Activated naive CD4-positive, alpha-beta T cell treated with anti-CD3 and anti-CD28 coated beads, Interleukin-2, amount 50 U/mL, for 24 hours (primary cell): ENCODE results near the gene GNG11.
A peak's percentile ranks its signal among the peaks of the same experiment; 100 is the strongest.

Experiments used
- H3K27ac Mint-ChIP-seq: one replicate; pipeline ENCODE4 v1.8.0; 2021; ENCODE audit warnings: mild to moderate bottlenecking, mixed read lengths
- H3K27me3 Mint-ChIP-seq: one replicate; pipeline ENCODE4 v1.8.0; 2021; ENCODE audit warnings: mixed read lengths
- H3K36me3 Mint-ChIP-seq: one replicate; pipeline ENCODE4 v1.8.0; 2021; ENCODE audit warnings: mixed read lengths
- H3K4me1 Mint-ChIP-seq: one replicate; pipeline ENCODE4 v1.8.0; 2021; ENCODE audit warnings: mixed read lengths
- H3K4me3 Mint-ChIP-seq: one replicate; pipeline ENCODE4 v1.8.0; 2021; ENCODE audit warnings: mild to moderate bottlenecking, mixed read lengths
- H3K9me3 Mint-ChIP-seq: one replicate; pipeline ENCODE4 v1.8.0; 2021; ENCODE audit warnings: mixed read lengths

Gene GNG11

DNA sequence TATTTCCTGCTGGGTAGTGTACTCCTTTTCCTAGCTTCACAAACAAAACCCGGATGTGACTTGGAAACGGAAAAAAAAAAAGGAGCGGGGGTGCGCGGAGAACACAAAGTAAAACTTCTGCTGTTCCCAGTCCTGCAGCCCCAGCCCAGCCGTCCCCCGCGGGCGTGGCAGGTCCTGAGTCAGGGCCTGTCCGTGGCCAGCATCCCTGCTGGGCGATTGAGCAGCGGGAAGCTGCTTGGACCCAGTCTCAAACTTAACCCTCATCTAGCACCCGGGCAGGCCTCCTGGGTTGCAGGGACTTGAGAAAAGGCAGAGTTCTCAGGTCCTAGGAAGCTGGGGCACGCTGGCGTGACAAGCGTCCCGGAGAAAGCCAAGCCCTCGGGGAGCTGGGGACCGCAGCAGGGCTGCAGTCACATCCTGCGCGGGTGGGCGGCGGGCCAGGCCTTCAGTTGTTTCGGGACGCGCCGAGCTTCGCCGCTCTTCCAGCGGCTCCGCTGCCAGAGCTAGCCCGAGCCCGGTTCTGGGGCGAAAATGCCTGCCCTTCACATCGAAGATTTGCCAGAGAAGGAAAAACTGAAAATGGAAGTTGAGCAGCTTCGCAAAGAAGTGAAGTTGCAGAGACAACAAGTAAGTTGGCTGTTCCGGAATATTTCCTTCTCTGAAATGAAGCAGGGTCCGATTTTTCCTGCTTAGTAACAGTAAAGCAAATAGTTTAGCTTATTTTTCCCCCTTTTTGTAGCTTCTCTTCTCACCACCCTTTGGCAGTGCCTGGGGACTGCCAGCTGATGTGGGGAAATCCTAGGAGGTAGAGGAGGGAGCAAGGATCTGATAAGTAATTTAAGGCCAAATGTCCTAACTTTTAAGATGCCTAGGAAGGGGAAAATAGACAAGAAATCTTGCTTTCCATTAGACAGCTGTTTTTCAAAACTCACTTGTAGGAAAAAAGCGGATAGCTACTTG lies at the start of gene GNG11:
Gene GNG11 (plus strand): TSS at position 129 of the 960 bp plus-strand sequence. CDS start 403 bp downstream, at position 532.
- Mint-ChIP-seq H3K4me1 (peaks cover 10% of the 10 kb centered on the region), H3K27ac (no peak within 1 kb of the TSS), H3K4me3 (peak within 1 kb of the TSS; percentile 54), H3K36me3 (no peaks in the 10 kb centered on the region), H3K27me3 (peaks cover 27% of the 10 kb centered on the region), H3K9me3 (no peaks in the 10 kb centered on the region)

DNA sequence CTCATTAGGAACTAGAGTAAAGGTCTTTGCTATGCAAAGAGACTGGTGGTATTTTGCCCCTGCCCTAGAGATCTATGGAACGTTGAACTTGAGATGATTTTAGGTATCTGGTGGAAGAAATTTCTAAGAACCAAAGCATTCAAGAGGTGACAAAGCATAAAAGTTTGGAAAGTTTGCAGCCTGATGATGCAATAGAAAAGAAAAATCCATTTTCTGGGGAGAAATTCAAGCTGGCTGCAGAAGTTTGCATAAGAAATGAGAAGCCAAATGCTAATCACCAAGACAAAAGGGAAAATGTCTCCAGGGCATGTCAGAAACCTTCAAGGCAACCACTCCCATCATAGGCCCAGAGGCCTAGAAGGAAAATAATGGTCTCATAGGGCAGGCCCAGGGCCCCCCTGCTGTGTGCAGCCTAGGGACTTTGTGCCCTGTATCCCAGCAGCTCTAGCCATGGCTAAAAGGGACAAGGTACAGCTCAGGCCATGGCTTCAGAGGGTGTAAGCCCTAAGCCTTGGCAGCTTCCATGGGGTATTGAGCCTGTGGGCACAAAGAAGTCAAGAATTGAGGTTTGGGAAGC lies 47.4 kb upstream of the GNG11 start:
- Mint-ChIP-seq H3K27me3 (no peaks in the 10 kb centered on the region), H3K36me3 (no peaks in the 10 kb centered on the region), H3K27ac (no peak overlapping the region)

DNA sequence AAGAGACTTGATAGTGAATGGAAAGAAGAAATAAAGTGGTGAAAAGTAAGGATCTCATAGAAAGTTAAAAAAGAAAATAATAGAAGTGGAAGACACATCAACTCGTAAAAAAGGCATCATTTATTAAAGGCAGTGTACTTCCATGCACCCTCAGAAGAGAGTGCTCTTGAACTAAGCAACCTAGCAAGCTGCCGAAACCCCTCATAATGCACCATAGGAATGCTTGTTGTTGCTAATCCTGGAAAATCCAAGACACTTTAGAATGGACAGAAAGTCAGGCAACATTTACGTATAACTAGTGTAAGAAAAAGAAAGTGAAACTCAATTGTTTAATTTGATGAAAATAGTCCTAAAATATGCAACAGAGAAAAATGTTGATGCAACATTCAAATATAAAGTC lies 43.8 kb upstream of the GNG11 start:
- H3K27me3 Mint-ChIP-seq, result no peaks in the 10 kb centered on the region
- H3K4me3 Mint-ChIP-seq, result no peak overlapping the region
- no peaks in the 10 kb centered on the region for H3K4me1 Mint-ChIP-seq
- H3K27ac Mint-ChIP-seq, result no peak overlapping the region
- H3K9me3 Mint-ChIP-seq, result peaks cover 7% of the 10 kb centered on the region
- H3K36me3 Mint-ChIP-seq, result no peaks in the 10 kb centered on the region

More for the DNA sequence above, 47.4 kb upstream of the GNG11 start:
- Mint-ChIP-seq H3K4me3 (no peak overlapping the region), H3K4me1 (no peaks in the 10 kb centered on the region), H3K9me3 (peaks cover 7% of the 10 kb centered on the region)

DNA sequence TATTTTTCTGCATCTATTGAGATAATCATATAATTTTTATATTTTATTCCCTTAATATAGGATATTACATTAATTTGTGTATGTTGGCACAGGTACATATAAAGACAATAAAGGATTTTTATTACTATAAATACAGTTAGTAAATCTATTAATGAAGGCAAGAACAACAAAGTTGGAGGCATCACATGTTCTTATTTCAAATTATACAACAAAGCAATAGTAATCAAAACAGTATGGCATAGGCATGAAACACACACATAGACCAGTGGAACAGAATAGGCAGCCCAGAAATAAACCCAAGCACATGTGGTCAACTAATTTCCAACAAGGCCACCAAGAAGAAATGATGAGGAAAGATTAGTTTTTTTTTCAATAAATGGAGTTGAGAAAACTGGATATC lies 42.2 kb upstream of the GNG11 start:
- Mint-ChIP-seq H3K27ac (no peak overlapping the region), H3K27me3 (no peaks in the 10 kb centered on the region), H3K36me3 (no peaks in the 10 kb centered on the region), H3K4me3 (no peak overlapping the region), H3K9me3 (no peaks in the 10 kb centered on the region), H3K4me1 (no peaks in the 10 kb centered on the region)

DNA sequence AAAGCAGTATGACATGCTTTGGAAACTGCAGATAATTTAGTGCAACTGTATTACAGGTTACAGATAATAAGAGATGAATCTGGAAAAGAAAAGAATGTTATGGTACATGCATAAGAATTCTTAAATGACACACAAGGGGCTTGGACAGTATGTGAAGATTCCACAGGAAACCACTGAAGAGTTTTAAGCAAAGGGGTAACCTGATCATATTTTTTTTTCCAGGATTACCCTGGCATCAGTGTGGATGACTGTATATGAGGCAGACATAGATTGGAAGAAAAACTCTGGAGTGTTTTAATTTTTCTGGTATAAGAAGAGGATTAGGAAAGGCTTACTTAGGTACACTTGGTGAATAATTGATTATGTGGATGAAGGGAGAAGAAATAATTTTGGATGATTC lies 39.1 kb upstream of the GNG11 start:
- Mint-ChIP-seq H3K9me3 (no peaks in the 10 kb centered on the region), H3K36me3 (no peaks in the 10 kb centered on the region), H3K4me1 (no peaks in the 10 kb centered on the region), H3K27me3 (peaks cover 3% of the 10 kb centered on the region), H3K27ac (no peak overlapping the region), H3K4me3 (no peak overlapping the region)

DNA sequence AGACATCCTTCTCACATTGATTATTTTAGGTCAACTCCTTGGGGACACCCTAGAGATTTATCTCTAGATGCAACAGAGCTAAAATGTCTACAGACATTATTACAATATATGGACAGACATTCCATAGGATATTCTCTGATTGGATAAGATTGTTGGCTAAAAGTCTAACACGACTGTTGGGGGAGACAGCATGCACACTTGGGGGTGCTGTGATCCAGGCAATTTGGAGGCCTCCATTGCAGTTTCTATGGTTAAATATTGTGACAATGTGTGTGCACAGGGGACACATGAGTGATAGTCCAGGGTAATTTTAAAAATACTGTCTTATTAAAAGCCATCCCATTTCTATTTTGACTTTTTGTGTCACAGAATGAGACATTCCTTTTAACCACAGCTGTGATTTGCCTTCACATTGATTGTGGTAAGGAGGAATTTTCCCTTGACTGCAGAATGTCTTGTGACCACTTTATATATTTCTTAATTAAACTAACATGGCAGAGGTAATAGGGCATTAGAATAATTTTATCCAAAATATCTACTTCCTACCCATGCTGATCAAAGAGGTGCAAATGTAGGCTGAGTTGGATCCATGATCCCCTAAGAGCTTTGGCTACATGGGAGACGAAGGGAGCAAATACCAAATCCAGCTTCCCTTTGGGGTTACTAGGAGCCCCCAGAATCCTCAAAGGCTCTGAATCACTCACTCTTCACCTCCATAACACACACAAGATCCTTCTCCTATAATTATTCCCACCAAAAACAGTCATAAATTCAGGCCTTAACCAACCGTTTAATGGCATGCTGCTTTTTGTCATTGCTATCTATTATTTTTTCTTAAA lies 38.2 kb upstream of the GNG11 start:
- no peak overlapping the region for H3K27ac Mint-ChIP-seq
- H3K4me1 Mint-ChIP-seq, result no peaks in the 10 kb centered on the region
- peaks cover 3% of the 10 kb centered on the region for H3K27me3 Mint-ChIP-seq
- no peaks in the 10 kb centered on the region for H3K9me3 Mint-ChIP-seq
- no peaks in the 10 kb centered on the region for H3K36me3 Mint-ChIP-seq
- H3K4me3 Mint-ChIP-seq, result no peak overlapping the region

DNA sequence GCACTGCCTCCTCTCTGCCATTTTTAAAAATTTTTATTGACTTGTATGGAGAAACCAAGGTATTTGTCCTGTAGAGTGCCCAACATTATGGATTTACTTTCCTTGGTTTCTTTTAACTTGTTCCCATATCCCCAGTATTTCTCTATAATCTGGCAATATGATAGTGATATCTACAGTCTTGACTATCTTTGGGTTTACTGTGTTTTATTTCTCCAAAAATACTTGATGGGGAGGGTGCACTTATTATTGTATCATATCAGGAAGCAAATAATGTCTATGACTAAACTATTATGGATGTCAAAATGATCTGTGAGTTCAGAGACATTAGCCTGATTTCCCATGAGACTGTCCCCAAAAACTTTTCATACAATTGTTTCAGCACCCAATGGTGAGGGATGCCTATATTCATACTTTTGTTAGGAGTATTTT lies 37.6 kb upstream of the GNG11 start:
- Mint-ChIP-seq H3K27ac (no peak overlapping the region), H3K4me3 (no peak overlapping the region), H3K36me3 (no peaks in the 10 kb centered on the region), H3K4me1 (no peaks in the 10 kb centered on the region), H3K27me3 (peaks cover 6% of the 10 kb centered on the region), H3K9me3 (no peaks in the 10 kb centered on the region)

DNA sequence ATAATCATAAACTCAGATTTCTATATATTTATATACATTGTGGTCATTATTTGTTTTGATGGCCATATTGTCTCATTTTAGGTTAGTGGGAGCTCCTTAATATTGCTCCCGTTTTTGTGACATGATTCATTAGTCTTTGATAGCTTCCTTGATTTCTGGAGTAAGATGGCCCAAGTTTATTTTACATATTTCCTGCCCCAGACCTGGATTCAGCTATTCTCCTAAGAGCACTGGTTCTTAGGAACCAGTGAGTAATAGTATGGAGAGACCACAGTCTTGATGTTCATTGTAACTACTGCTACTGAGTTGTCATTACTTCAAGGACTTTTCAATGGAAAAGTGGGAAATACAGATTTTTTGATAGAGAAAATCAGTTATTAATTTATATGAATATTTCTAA lies 37.0 kb upstream of the GNG11 start:
- Mint-ChIP-seq H3K4me3 (no peak overlapping the region), H3K36me3 (no peaks in the 10 kb centered on the region), H3K4me1 (peaks cover under 1% of the 10 kb centered on the region), H3K27ac (no peak overlapping the region), H3K9me3 (no peaks in the 10 kb centered on the region), H3K27me3 (peaks cover 8% of the 10 kb centered on the region)

DNA sequence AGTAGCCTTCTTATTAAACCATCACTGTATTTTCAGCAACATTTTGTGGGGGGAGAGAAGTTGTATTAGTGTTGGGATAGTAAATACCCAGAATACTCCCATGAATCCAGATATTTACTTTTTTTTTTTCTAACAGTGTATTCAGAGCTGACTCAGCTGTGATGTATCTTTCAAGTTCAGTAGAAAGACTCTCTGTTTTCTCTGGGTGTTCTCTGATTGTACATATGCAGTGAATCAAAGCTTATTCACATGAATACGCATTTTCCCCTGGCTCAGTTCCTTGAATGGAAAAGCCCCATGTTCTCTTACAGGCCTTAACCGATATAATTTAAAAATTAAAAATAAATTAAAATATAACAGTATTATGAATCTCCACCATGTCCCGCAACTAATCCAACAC lies 32.3 kb upstream of the GNG11 start:
- Mint-ChIP-seq H3K4me3 (no peak overlapping the region), H3K36me3 (no peaks in the 10 kb centered on the region), H3K27me3 (peaks cover 35% of the 10 kb centered on the region), H3K4me1 (peaks cover 8% of the 10 kb centered on the region), H3K27ac (no peak overlapping the region), H3K9me3 (no peaks in the 10 kb centered on the region)

DNA sequence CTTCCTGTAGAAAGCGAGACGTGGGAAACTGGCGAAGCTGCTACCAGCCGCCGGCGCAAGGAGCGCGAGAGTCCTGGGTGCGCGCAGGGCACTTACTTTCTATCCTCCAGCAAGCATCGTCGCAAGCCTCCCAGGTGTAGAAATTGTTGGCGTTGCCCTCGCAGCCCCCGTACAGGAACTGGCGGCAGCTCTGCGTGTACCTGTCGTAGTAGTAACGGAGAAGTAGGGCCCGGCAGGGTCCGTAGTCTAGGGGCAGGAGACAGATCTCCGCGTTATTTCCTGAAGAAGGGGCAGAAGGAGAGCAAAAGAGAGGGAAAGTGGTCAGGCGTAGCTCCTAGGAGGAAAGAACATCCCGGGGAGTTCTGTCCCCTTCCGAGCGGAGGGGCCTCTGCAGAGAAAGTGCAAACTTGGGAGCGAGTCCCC lies 31.5 kb upstream of the GNG11 start:
- H3K4me3 Mint-ChIP-seq, result peak overlapping the region; percentile 74
- H3K36me3 Mint-ChIP-seq, result no peaks in the 10 kb centered on the region
- H3K9me3 Mint-ChIP-seq, result no peaks in the 10 kb centered on the region
- H3K27me3 Mint-ChIP-seq, result peaks cover 36% of the 10 kb centered on the region
- H3K4me1 Mint-ChIP-seq, result peaks cover 8% of the 10 kb centered on the region
- no peak overlapping the region for H3K27ac Mint-ChIP-seq

DNA sequence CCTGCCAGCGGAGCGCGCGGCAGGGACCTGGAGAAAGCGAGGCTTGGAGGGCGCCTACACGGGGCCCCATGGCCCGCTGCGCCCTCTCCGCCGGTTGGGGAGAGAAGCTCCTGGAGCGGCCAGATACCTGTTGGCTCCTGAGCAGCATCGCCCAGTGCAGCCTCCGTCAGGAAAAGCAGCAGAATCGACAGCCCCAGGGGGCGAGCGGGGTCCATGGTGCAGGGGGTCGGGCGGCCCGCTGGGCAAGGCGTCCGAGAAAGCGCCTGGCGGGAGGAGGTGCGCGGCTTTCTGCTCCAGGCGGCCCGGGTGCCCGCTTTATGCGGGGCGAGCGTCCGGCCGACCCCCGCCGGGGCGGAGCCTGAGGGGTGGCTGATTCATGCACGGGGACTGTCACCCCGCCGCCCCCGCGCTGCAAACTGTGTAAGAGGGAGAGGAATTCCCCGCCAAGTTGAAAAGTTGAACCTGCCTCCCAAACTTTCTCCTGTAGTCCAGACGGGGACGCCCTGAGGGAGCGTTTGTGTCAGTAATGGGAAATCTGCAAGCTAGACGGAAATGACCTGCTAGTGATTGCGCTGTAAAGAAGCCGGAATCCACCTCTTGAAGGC lies 31.0 kb upstream of the GNG11 start, which contains the start of gene TFPI2:
Gene TFPI2 (minus strand): TSS at position 290 of the 605 bp plus-strand sequence. CDS start 75 bp downstream, at position 215.
- Mint-ChIP-seq H3K4me3 (peak within 1 kb of the TSS; percentile 74), H3K9me3 (no peaks in the 10 kb centered on the region), H3K27ac (no peak within 1 kb of the TSS), H3K27me3 (peaks cover 37% of the 10 kb centered on the region), H3K4me1 (peaks cover 8% of the 10 kb centered on the region), H3K36me3 (no peaks in the 10 kb centered on the region)

DNA sequence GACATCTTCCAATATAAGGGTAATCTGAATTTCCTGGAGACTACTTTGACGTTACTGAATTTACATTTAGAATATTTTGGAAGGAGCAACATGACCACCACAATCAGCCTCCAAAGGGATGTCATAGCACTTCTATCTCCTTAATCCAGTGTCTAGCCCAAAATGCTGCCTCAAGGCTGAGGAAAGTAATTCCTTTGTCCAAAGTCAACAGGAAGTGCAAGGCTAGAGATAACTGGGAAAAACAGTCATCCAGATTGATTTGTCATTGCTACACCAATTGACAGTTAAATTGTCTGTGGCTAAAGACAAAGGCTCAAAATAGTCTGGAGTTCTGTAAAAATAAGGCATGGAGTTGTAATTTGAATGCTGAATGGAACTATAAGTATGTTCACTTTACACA lies 27.1 kb upstream of the GNG11 start:
- Mint-ChIP-seq H3K27ac (no peak overlapping the region), H3K36me3 (no peaks in the 10 kb centered on the region), H3K4me3 (no peak overlapping the region), H3K9me3 (no peaks in the 10 kb centered on the region), H3K27me3 (peaks cover 32% of the 10 kb centered on the region), H3K4me1 (peaks cover 8% of the 10 kb centered on the region)

DNA sequence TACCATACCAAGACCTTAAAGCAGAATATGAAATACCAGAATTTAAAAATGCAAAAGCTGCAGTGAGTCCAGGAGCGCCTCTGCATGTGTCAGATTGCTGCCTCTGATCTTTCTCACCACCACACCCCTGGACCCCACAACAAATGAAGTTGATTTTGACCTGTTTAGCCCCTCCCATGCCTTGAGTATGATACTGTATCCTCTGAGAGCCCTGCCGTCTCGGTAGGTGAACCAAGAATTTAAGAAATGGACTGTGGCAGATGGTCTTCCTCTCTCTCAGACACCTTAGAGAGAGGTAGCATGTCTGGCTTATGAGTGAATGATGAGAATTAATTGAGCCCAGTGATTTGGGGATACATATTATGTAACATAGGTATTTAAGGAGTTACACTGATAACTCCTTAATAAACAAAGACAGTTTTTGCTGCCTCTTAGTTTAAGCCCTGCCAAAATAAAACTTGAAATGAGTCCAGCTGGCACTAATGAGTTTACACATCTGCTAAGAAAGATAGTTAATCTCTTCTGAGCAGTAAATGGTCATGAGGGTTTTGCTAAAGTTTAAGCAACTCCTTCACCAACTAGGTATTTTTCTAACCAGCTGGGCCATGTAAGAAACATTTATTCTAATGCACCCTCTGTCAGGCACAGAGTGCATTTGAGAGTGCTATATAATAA lies 26.4 kb upstream of the GNG11 start:
- H3K4me1 Mint-ChIP-seq, result peaks cover 2% of the 10 kb centered on the region
- peak overlapping the region; percentile 48 for H3K27ac Mint-ChIP-seq
- peaks cover 29% of the 10 kb centered on the region for H3K27me3 Mint-ChIP-seq
- no peak overlapping the region for H3K4me3 Mint-ChIP-seq
- no peaks in the 10 kb centered on the region for H3K36me3 Mint-ChIP-seq
- no peaks in the 10 kb centered on the region for H3K9me3 Mint-ChIP-seq

DNA sequence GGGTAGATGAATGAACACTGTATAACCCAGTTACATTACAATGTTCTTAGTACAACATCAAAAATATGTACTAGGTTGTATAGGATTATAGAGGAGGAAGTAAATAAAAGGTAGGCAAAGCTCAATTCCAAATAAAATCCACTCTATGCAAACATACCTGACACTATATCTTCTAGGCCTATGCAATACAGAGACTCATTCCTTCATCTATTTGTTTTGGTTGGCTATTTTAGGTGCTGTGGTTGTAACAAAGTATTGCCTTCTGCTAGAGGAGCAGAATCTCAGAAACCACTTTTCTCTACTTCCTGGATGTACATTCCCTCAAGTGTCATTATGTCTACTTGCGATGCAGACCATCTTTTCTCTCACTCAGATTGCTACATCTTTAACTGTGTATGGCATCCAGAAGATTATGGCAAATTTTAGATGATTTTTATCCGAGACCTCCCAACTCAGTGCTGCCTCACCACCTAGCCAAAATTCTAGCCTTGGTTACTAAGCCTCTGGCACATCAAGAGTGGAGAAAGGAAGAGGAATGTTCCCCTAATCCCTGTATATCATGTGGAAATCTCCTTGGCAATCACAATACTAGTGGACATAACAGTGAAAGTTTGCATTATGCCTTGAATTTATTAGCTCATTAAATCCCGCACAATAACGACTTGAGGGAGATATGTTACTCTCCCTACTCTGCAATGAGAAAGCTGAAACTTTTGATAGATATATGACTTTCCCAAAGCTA lies 25.5 kb upstream of the GNG11 start:
- no peaks in the 10 kb centered on the region for H3K9me3 Mint-ChIP-seq
- H3K36me3 Mint-ChIP-seq, result no peaks in the 10 kb centered on the region
- H3K27ac Mint-ChIP-seq, result no peak overlapping the region
- no peaks in the 10 kb centered on the region for H3K4me1 Mint-ChIP-seq
- H3K27me3 Mint-ChIP-seq, result peaks cover 25% of the 10 kb centered on the region
- no peak overlapping the region for H3K4me3 Mint-ChIP-seq
